GM23338 (cell line): Measurements from ENCODE around the gene ARHGEF19. TPM values are rescaled to one million over a fixed set of nuclear protein-coding genes. Genes with fewer than 3 reads are reported as not detected.

Experiments used
- ATAC-seq: fragments of 200-7000 bp; cut with Tn5 transposase; 3 replicates; pipeline ENCODE4 v1.9.1; 2020
- DNase-seq: peaks from one replicate; pipeline ENCODE4 v3.0.0-alpha.2; 2015; ENCODE audit warnings: low spot score
- H2AFZ ChIP-seq: fragments of 200-600 bp; sonication (generic); 2 replicates; pipeline ENCODE4 v1.8.0; 2016; ENCODE audit warnings: antibody characterized with exemption, mild to moderate bottlenecking, moderate library complexity
- H3F3A ChIP-seq: fragments of 200-600 bp; sonication (generic); replicated peaks from 2 replicates; pipeline ENCODE4 v1.8.0; 2017; ENCODE audit warnings: antibody characterized with exemption, mixed run types, low read depth
- H3K27ac ChIP-seq: fragments of 200-600 bp; sonication (generic); 2 replicates; pipeline ENCODE4 v1.6.1; 2016; ENCODE audit warnings: low read depth
- H3K27me3 ChIP-seq: fragments of 200-600 bp; sonication (generic); 2 replicates; pipeline ENCODE4 v1.8.0; 2016; ENCODE audit warnings: mild to moderate bottlenecking, mixed run types, moderate library complexity; ENCODE audit not compliant: insufficient read depth
- H3K36me3 ChIP-seq: fragments of 200-600 bp; sonication (generic); 2 replicates; pipeline ENCODE4 v1.8.0; 2016; ENCODE audit warnings: mild to moderate bottlenecking; ENCODE audit not compliant: insufficient read depth
- H3K4me1 ChIP-seq: fragments of 200-600 bp; sonication (generic); 2 replicates; pipeline ENCODE4 v1.8.0; 2016; ENCODE audit warnings: mild to moderate bottlenecking, moderate library complexity; ENCODE audit not compliant: insufficient read depth
- H3K4me2 ChIP-seq: fragments of 200-600 bp; sonication (generic); 2 replicates; pipeline ENCODE4 v1.7.1; 2017; ENCODE audit warnings: mixed run types
- H3K4me3 ChIP-seq: fragments of 200-600 bp; sonication (generic); 2 replicates; pipeline ENCODE4 v1.6.1; 2016; ENCODE audit warnings: mixed run types
- H3K79me2 ChIP-seq: fragments of 200-600 bp; sonication (generic); replicated peaks from 2 replicates; pipeline ENCODE4 v1.8.0; 2017; ENCODE audit warnings: mild to moderate bottlenecking; ENCODE audit not compliant: insufficient read depth
- H3K9me2 ChIP-seq: fragments of 200-600 bp; sonication (generic); 2 replicates; pipeline ENCODE4 v1.8.0; 2017; ENCODE audit not compliant: insufficient read depth
- H4K20me1 ChIP-seq: fragments of 200-600 bp; sonication (generic); replicated peaks from 2 replicates; pipeline ENCODE4 v1.8.0; 2017; ENCODE audit warnings: mild to moderate bottlenecking; ENCODE audit not compliant: insufficient read depth
- H3K27ac Mint-ChIP-seq: 2 replicates; pipeline ENCODE4 v1.8.0; 2020; ENCODE audit warnings: inconsistent platforms, mild to moderate bottlenecking, moderate library complexity, mixed read lengths
- H3K27me3 Mint-ChIP-seq: 3 replicates; pipeline ENCODE4 v1.8.0; 2022; ENCODE audit warnings: low read depth, mild to moderate bottlenecking, moderate library complexity, mixed read lengths, inconsistent platforms; ENCODE audit not compliant: insufficient read depth, poor library complexity
- H3K36me3 Mint-ChIP-seq: 3 replicates; pipeline ENCODE4 v1.8.0; 2021; ENCODE audit warnings: low read depth, mild to moderate bottlenecking, inconsistent platforms, moderate library complexity, mixed read lengths
- H3K4me1 Mint-ChIP-seq: 3 replicates; pipeline ENCODE4 v1.8.0; 2020; ENCODE audit warnings: mild to moderate bottlenecking, inconsistent platforms, mixed read lengths
- H3K4me3 Mint-ChIP-seq: 3 replicates; pipeline ENCODE4 v1.8.0; 2021; ENCODE audit warnings: moderate library complexity, mild to moderate bottlenecking, inconsistent platforms, mixed read lengths
- H3K9me3 Mint-ChIP-seq: 3 replicates; pipeline ENCODE4 v1.8.0; 2020; ENCODE audit warnings: moderate library complexity, mild to moderate bottlenecking, inconsistent platforms, mixed read lengths
- CREB1 ChIP-seq: fragments of 250-450 bp; sonication (Bioruptor Pico); IDR thresholded peaks from 2 replicates; pipeline ENCODE4 v1.5.0; 2020; ENCODE audit warnings: low read depth, mild to moderate bottlenecking, moderate library complexity
- ETS1 ChIP-seq: IDR thresholded peaks from 2 replicates; pipeline ENCODE4 v1.6.1; 2016; ENCODE audit warnings: antibody characterized with exemption
- EZH2 ChIP-seq: fragments of 200-600 bp; sonication (generic); IDR thresholded peaks from one replicate; pipeline ENCODE4 v1.8.0; 2017; ENCODE audit warnings: antibody characterized with exemption, mild to moderate bottlenecking, low read depth; ENCODE audit not compliant: unreplicated experiment
- EZH2phosphoT487 ChIP-seq: fragments of 200-600 bp; sonication (generic); IDR thresholded peaks from one replicate; pipeline ENCODE4 v1.8.1; 2018; ENCODE audit warnings: antibody characterized with exemption; ENCODE audit not compliant: unreplicated experiment
- JUNB ChIP-seq: IDR thresholded peaks from one replicate; pipeline ENCODE4 v1.6.1; 2016; ENCODE audit warnings: antibody characterized with exemption; ENCODE audit not compliant: unreplicated experiment
- NANOG ChIP-seq: IDR thresholded peaks from 2 replicates; pipeline ENCODE4 v1.6.1; 2016; ENCODE audit warnings: antibody characterized with exemption, borderline replicate concordance
- POLR2AphosphoS5 ChIP-seq: IDR thresholded peaks from 2 replicates; pipeline ENCODE4 v1.6.1; 2016; ENCODE audit warnings: antibody characterized with exemption, low read depth
- STAT1 ChIP-seq: IDR thresholded peaks from one replicate; pipeline ENCODE4 v1.6.1; 2016; ENCODE audit warnings: antibody characterized with exemption; ENCODE audit not compliant: unreplicated experiment
- ZNF114 ChIP-seq: fragments of 250-450 bp; sonication (Bioruptor Pico); IDR thresholded peaks from 2 replicates; pipeline ENCODE4 v1.5.0; 2020; ENCODE audit warnings: mild to moderate bottlenecking, moderate library complexity
- ZNF331 ChIP-seq: fragments of 250-450 bp; sonication (Bioruptor Pico); IDR thresholded peaks from 2 replicates; pipeline ENCODE4 v1.5.0; 2020; ENCODE audit warnings: low read depth, mild to moderate bottlenecking, moderate library complexity
- polyA plus RNA-seq: library from polyadenylated mRNA; unstranded; fragments of >200 nt; fragmentation: Nextera tagmentation; extraction: Ambion mirVana; gene quantifications from 2 replicates; pipeline ENCODE4 v1.2.1, GENCODE V29; 2016
- total RNA-seq: library from RNA; depleted of rRNA; stranded (reverse); fragments of >200 nt; shearing (Covaris generic); gene quantifications from 2 replicates; pipeline ENCODE4 v1.2.3, GENCODE V29; 2014
- TF ChIP-seq, protein P1 (sequence below): fragments of 250-450 bp; sonication (Bioruptor Pico); IDR thresholded peaks from 2 replicates; pipeline ENCODE4 v1.5.0; 2020; ENCODE audit warnings: mild to moderate bottlenecking, moderate library complexity
- TF ChIP-seq, protein P2 (sequence below): IDR thresholded peaks from one replicate; pipeline ENCODE4 v1.6.1; 2018; ENCODE audit warnings: antibody characterized with exemption; ENCODE audit not compliant: unreplicated experiment
- TF ChIP-seq, protein P3 (sequence below), 2 experiments: fragments of 200-600 bp in 1 of 2; sonication (generic) in 1 of 2; conservative IDR thresholded peaks; 2 replicates each; pipeline versions ENCODE4 v1.5.1 to v1.6.1; 2016 to 2017; ENCODE audit warnings: antibody characterized with exemption in 2 of 2, low read depth in 2 of 2, mild to moderate bottlenecking in 2 of 2, moderate library complexity in 1 of 2

Gene ARHGEF19
- total and polyA plus RNA-seq, 2 experiments from 2014 or later: 19.5 to 46.4 TPM

- Mint-ChIP-seq H3K9me3 (no peaks in the 10 kb centered on the region), H3K27ac (no peak overlapping the region), H3K27me3 (peaks cover 14% of the 10 kb centered on the region), H3K36me3 (no peaks in the 10 kb centered on the region), H3K4me1 (peaks cover 30% of the 10 kb centered on the region), H3K4me3 (no peak overlapping the region)
- H2AFZ ChIP-seq: no peak overlapping the region
- H3K27me3 ChIP-seq: no peaks in the 10 kb centered on the region
- no peaks in the 10 kb centered on the region for H4K20me1 ChIP-seq
- no peak for DNase-seq
- peaks cover 15% of the 10 kb centered on the region; the same call in 1 of the 2 replicates for H3K4me1 ChIP-seq
- H3F3A ChIP-seq: 0 out of 2 replicates have a peak, but pooled peaks cover 6% of the 10 kb centered on the region
- no peak overlapping the region for H3K27ac ChIP-seq
- no peaks in the 10 kb centered on the region for H3K9me2 ChIP-seq
- H3K4me2 ChIP-seq: no peak overlapping the region
- no peak overlapping the region for H3K4me3 ChIP-seq
- no peaks in the 10 kb centered on the region for H3K79me2 ChIP-seq
- TF ChIP-seq STAT1 (no peak), ZNF331 (CRISPR knock-in tag) (no peak), CREB1 (no peak), EZH2phosphoT487 (no peak), ETS1 (no peak), JUNB (no peak), NANOG (no peak), EZH2 (no peak), ZNF114 (CRISPR knock-in tag) (no peak), POLR2AphosphoS5 (no peak)
- TF ChIP-seq, protein P1, sequence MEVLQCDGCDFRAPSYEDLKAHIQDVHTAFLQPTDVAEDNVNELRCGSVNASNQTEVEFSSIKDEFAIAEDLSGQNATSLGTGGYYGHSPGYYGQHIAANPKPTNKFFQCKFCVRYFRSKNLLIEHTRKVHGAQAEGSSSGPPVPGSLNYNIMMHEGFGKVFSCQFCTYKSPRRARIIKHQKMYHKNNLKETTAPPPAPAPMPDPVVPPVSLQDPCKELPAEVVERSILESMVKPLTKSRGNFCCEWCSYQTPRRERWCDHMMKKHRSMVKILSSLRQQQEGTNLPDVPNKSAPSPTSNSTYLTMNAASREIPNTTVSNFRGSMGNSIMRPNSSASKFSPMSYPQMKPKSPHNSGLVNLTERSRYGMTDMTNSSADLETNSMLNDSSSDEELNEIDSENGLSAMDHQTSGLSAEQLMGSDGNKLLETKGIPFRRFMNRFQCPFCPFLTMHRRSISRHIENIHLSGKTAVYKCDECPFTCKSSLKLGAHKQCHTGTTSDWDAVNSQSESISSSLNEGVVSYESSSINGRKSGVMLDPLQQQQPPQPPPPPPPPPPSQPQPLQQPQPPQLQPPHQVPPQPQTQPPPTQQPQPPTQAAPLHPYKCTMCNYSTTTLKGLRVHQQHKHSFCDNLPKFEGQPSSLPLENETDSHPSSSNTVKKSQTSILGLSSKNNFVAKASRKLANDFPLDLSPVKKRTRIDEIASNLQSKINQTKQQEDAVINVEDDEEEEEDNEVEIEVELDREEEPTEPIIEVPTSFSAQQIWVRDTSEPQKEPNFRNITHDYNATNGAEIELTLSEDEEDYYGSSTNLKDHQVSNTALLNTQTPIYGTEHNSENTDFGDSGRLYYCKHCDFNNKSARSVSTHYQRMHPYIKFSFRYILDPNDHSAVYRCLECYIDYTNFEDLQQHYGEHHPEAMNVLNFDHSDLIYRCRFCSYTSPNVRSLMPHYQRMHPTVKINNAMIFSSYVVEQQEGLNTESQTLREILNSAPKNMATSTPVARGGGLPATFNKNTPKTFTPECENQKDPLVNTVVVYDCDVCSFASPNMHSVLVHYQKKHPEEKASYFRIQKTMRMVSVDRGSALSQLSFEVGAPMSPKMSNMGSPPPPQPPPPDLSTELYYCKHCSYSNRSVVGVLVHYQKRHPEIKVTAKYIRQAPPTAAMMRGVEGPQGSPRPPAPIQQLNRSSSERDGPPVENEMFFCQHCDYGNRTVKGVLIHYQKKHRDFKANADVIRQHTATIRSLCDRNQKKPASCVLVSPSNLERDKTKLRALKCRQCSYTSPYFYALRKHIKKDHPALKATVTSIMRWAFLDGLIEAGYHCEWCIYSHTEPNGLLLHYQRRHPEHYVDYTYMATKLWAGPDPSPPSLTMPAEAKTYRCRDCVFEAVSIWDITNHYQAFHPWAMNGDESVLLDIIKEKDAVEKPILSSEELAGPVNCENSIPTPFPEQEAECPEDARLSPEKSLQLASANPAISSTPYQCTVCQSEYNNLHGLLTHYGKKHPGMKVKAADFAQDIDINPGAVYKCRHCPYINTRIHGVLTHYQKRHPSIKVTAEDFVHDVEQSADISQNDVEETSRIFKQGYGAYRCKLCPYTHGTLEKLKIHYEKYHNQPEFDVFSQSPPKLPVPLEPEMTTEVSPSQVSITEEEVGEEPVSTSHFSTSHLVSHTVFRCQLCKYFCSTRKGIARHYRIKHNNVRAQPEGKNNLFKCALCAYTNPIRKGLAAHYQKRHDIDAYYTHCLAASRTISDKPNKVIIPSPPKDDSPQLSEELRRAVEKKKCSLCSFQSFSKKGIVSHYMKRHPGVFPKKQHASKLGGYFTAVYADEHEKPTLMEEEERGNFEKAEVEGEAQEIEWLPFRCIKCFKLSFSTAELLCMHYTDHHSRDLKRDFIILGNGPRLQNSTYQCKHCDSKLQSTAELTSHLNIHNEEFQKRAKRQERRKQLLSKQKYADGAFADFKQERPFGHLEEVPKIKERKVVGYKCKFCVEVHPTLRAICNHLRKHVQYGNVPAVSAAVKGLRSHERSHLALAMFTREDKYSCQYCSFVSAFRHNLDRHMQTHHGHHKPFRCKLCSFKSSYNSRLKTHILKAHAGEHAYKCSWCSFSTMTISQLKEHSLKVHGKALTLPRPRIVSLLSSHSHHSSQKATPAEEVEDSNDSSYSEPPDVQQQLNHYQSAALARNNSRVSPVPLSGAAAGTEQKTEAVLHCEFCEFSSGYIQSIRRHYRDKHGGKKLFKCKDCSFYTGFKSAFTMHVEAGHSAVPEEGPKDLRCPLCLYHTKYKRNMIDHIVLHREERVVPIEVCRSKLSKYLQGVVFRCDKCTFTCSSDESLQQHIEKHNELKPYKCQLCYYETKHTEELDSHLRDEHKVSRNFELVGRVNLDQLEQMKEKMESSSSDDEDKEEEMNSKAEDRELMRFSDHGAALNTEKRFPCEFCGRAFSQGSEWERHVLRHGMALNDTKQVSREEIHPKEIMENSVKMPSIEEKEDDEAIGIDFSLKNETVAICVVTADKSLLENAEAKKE: no peak
- TF ChIP-seq, protein P2, sequence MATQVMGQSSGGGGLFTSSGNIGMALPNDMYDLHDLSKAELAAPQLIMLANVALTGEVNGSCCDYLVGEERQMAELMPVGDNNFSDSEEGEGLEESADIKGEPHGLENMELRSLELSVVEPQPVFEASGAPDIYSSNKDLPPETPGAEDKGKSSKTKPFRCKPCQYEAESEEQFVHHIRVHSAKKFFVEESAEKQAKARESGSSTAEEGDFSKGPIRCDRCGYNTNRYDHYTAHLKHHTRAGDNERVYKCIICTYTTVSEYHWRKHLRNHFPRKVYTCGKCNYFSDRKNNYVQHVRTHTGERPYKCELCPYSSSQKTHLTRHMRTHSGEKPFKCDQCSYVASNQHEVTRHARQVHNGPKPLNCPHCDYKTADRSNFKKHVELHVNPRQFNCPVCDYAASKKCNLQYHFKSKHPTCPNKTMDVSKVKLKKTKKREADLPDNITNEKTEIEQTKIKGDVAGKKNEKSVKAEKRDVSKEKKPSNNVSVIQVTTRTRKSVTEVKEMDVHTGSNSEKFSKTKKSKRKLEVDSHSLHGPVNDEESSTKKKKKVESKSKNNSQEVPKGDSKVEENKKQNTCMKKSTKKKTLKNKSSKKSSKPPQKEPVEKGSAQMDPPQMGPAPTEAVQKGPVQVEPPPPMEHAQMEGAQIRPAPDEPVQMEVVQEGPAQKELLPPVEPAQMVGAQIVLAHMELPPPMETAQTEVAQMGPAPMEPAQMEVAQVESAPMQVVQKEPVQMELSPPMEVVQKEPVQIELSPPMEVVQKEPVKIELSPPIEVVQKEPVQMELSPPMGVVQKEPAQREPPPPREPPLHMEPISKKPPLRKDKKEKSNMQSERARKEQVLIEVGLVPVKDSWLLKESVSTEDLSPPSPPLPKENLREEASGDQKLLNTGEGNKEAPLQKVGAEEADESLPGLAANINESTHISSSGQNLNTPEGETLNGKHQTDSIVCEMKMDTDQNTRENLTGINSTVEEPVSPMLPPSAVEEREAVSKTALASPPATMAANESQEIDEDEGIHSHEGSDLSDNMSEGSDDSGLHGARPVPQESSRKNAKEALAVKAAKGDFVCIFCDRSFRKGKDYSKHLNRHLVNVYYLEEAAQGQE: no peak
- TF ChIP-seq, protein P3, sequence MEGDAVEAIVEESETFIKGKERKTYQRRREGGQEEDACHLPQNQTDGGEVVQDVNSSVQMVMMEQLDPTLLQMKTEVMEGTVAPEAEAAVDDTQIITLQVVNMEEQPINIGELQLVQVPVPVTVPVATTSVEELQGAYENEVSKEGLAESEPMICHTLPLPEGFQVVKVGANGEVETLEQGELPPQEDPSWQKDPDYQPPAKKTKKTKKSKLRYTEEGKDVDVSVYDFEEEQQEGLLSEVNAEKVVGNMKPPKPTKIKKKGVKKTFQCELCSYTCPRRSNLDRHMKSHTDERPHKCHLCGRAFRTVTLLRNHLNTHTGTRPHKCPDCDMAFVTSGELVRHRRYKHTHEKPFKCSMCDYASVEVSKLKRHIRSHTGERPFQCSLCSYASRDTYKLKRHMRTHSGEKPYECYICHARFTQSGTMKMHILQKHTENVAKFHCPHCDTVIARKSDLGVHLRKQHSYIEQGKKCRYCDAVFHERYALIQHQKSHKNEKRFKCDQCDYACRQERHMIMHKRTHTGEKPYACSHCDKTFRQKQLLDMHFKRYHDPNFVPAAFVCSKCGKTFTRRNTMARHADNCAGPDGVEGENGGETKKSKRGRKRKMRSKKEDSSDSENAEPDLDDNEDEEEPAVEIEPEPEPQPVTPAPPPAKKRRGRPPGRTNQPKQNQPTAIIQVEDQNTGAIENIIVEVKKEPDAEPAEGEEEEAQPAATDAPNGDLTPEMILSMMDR (conservative IDR thresholded peaks at IDR 0.05; ENCODE audit: low read depth in 2 of 2): no peak
- no peak for ATAC-seq
- no peaks in the 10 kb centered on the region; the same call in 1 of the 2 replicates for H3K36me3 ChIP-seq
Observed at GRCh38 chr1:16172964-16173446, 39.4 kb downstream of the ARHGEF19 start.
